Endothelial cell of umbilical vein (primary cell): Measurements from ENCODE around the gene KRTAP1-3. TPM values are rescaled to one million over a fixed set of nuclear protein-coding genes. Genes with fewer than 3 reads are reported as not detected.

Experiments
- BruUV-seq: library from RNA; stranded (reverse); fragments of 400-500 nt; replicated peaks from 2 replicates; lab custom pipeline; 2021; lab: Mats Ljungman, UMichigan
- CTCF ChIA-PET: fragments of 300-600, 350-600 bp; sonication (Branson Sonifier 250); formaldehyde crosslinking; loops from one replicate; lab custom pipeline; 2021; ENCODE audit warnings: antibody characterized with exemption, inconsistent platforms; lab: Charles Lee
- POLR2A ChIA-PET: fragments of 300-600, 350-600 bp; sonication (Branson Sonifier 250); formaldehyde crosslinking; loops from one replicate; lab custom pipeline; 2021; ENCODE audit warnings: antibody characterized with exemption, inconsistent platforms; lab: Charles Lee
- DNase-seq: peaks from one replicate; pipeline ENCODE4 v3.0.0-alpha.2; 2011; ENCODE audit warnings: low read depth, low spot score
- FAIRE-seq: peaks from 2 replicates; lab custom pipeline; 2011; peaks lifted over from hg19 to GRCh38; lab: Jason Lieb, UNC
- H2AFZ ChIP-seq: 2 replicates; pipeline ENCODE4 v1.6.0; 2012; ENCODE audit warnings: low read depth, low read length, control low read depth, inconsistent platforms
- H3K27ac ChIP-seq: 2 replicates; pipeline ENCODE4 v1.5.1; 2011; ENCODE audit warnings: low read depth, mild to moderate bottlenecking, control low read depth, low read length, moderate library complexity; ENCODE audit not compliant: insufficient read depth
- H3K27me3 ChIP-seq, 2 experiments: 2 replicates each; pipeline versions ENCODE4 v1.6.0 to v1.6.1; 2011; ENCODE audit warnings: low read length in 2 of 2, mixed read lengths in 1 of 2; ENCODE audit not compliant: control insufficient read depth in 2 of 2, insufficient read depth in 2 of 2
- H3K36me3 ChIP-seq, 2 experiments: 2 replicates in 1 of 2; 3 replicates in 1 of 2; pipeline ENCODE4 v1.5.1; 2011; ENCODE audit warnings: low read length in 2 of 2, mild to moderate bottlenecking in 1 of 2, moderate library complexity in 1 of 2; ENCODE audit not compliant: control insufficient read depth in 2 of 2, insufficient read depth in 2 of 2; ENCODE audit errors: extremely low read depth in 1 of 2
- H3K4me1 ChIP-seq: 3 replicates; pipeline ENCODE4 v1.5.1; 2011; ENCODE audit warnings: mild to moderate bottlenecking, low read length; ENCODE audit not compliant: control insufficient read depth, insufficient read depth; ENCODE audit errors: extremely low read depth
- H3K4me2 ChIP-seq: 2 replicates; pipeline ENCODE4 v1.6.1; 2011; ENCODE audit warnings: low read length, control low read depth, mixed read lengths; ENCODE audit not compliant: insufficient read depth
- H3K4me3 ChIP-seq, 3 experiments: fragments of 200-600 bp in 1 of 3; sonication (generic), shearing (Covaris generic) in 1 of 3; replicated peaks in 1 of 3; 2 replicates each; pipeline ENCODE4 v1.5.1; 2011 to 2016; ENCODE audit warnings: control low read depth in 3 of 3, low read length in 3 of 3, mild to moderate bottlenecking in 2 of 3, inconsistent platforms in 1 of 3, low read depth in 1 of 3, moderate library complexity in 1 of 3; ENCODE audit not compliant: insufficient read depth in 1 of 3
- H3K79me2 ChIP-seq: 2 replicates; pipeline ENCODE4 v1.6.0; 2012; ENCODE audit warnings: low read length, inconsistent platforms; ENCODE audit not compliant: control insufficient read depth, insufficient read depth
- H3K9ac ChIP-seq: replicated peaks from 2 replicates; pipeline ENCODE3; 2011; ENCODE audit warnings: low read length, control low read depth; ENCODE audit not compliant: insufficient read depth; ENCODE audit errors: extremely low read depth
- H3K9me1 ChIP-seq: replicated peaks from 3 replicates; pipeline ENCODE4 v1.6.0; 2011; ENCODE audit warnings: mild to moderate bottlenecking, low read length; ENCODE audit not compliant: control insufficient read depth, insufficient read depth; ENCODE audit errors: extremely low read depth
- H3K9me3 ChIP-seq: replicated peaks from 2 replicates; pipeline ENCODE4 v1.5.1; 2012; ENCODE audit warnings: low read length, inconsistent platforms; ENCODE audit not compliant: control insufficient read depth, insufficient read depth
- H4K20me1 ChIP-seq: replicated peaks from 2 replicates; pipeline ENCODE3; 2011; ENCODE audit warnings: mild to moderate bottlenecking, low read length; ENCODE audit not compliant: control insufficient read depth, insufficient read depth; ENCODE audit errors: extremely low read depth
- CTCF ChIP-seq, 2 donors: IDR thresholded peaks; 1 replicate in 1 of 2; 2 replicates in 1 of 2; pipeline ENCODE4 v1.5.1; 2011; ENCODE audit warnings: low read length in 2 of 2, mild to moderate bottlenecking in 2 of 2, moderate library complexity in 2 of 2, control low read depth in 1 of 2, inconsistent platforms in 1 of 2, low read depth in 1 of 2; ENCODE audit not compliant: insufficient read depth in 1 of 2; ENCODE audit errors: extremely low read depth in 1 of 2
- EZH2 ChIP-seq: IDR thresholded peaks from 2 replicates; pipeline ENCODE4 v1.6.1; 2012; ENCODE audit warnings: borderline replicate concordance, low read depth, mild to moderate bottlenecking, moderate library complexity, low read length, inconsistent platforms; ENCODE audit not compliant: severe bottlenecking
- FOS ChIP-seq: IDR thresholded peaks from 2 replicates; pipeline ENCODE4 v1.6.1; 2011; ENCODE audit warnings: mild to moderate bottlenecking, low read length, moderate library complexity, borderline replicate concordance; ENCODE audit not compliant: insufficient read depth
- GATA2 ChIP-seq: IDR thresholded peaks from 2 replicates; pipeline ENCODE4 v1.7.0; 2011; ENCODE audit warnings: low read depth, mild to moderate bottlenecking, moderate library complexity, mixed read lengths, low read length; ENCODE audit not compliant: insufficient read length, insufficient read depth
- JUN ChIP-seq: IDR thresholded peaks from 2 replicates; pipeline ENCODE4 v1.6.1; 2011; ENCODE audit warnings: borderline replicate concordance, low read depth; ENCODE audit not compliant: insufficient read length, insufficient read depth
- MAX ChIP-seq: IDR thresholded peaks from 2 replicates; pipeline ENCODE4 v1.6.1; 2011; ENCODE audit not compliant: insufficient read depth, insufficient read length
- MYC ChIP-seq: IDR thresholded peaks from one replicate; pipeline ENCODE4 v1.6.1; 2011; ENCODE audit warnings: mild to moderate bottlenecking, low read depth, low read length
- POLR2A ChIP-seq: IDR thresholded peaks from 2 replicates; pipeline ENCODE4 v1.6.1; 2012; ENCODE audit warnings: low read depth, mild to moderate bottlenecking, control low read depth, low read length
- POLR2AphosphoS5 ChIP-seq: IDR thresholded peaks from 2 replicates; pipeline ENCODE4 v1.6.1; 2012; ENCODE audit warnings: low read depth, mild to moderate bottlenecking, control low read depth, low read length, moderate library complexity; ENCODE audit not compliant: insufficient read depth
- dilution Hi-C: fragments of 300-500 bp; cut with MboI; formaldehyde crosslinking; loops from one replicate; pipeline ENCODE4 v1.15.0; 2019; ENCODE audit warnings: low sequenced_read_pairs; ENCODE audit not compliant: extremely low pct_ligation_motif_present
- intact Hi-C: fragments of 100-400 bp; cut with micrococcal nuclease; formaldehyde crosslinking; loops from one replicate; pipeline ENCODE4 v1.10.0; 2022
- polyA plus RNA-seq, 4 experiments: library from polyadenylated mRNA; depleted of rRNA in 3 of 4; stranded (reverse) in 3 of 4; unstranded in 1 of 4; fragments of >200 nt; gene quantifications; 2 replicates each; pipeline versions ENCODE4 v1.2.1 to v1.2.3, GENCODE V29; 2011 to 2012; ENCODE audit warnings: missing spikeins in 1 of 4
- total RNA-seq: library from RNA; stranded (reverse); gene quantifications from 2 replicates; pipeline ENCODE4 v1.2.3, GENCODE V29; 2021

The KRTAP1-3 gene
- total and polyA plus RNA-seq, 2 donors (not counting 3 experiments of a cell fraction or from before 2014, with no cell fraction given), result not detected

GRCh38 chr17:41026715-41027471 lies 7.8 kb downstream of the KRTAP1-3 start, which contains the start of gene KRTAP1-5:
KRTAP1-5 (minus strand) TSS chr17:41027208; CDS start chr17:41027155, 53 bp downstream.
- Histone ChIP-seq H3K27me3 (peaks cover 2 to 4% of the 10 kb centered on the region in 2 experiments), H3K9me3 (no peaks in the 10 kb centered on the region), H3K9ac (no peak within 1 kb of the TSS), H2AFZ (no peak within 1 kb of the TSS), H3K9me1 (no peaks in the 10 kb centered on the region), H4K20me1 (no peaks in the 10 kb centered on the region), H3K4me1 (no peaks in the 10 kb centered on the region), H3K4me2 (no peak within 1 kb of the TSS), H3K36me3 (no peaks in the 10 kb centered on the region), H3K79me2 (no peaks in the 10 kb centered on the region), H3K27ac (no peak within 1 kb of the TSS), H3K4me3 (no peak within 1 kb of the TSS)
- intact Hi-C loops (loop anchor here (10.0 kb wide), 1 partner anchor 752 kb away; no protein-coding TSS in a partner anchor), dilution Hi-C loops (no loop called here)
- FAIRE-seq (no peak), DNase-seq (no peak)
- CTCF ChIA-PET, result no interaction called here
- BruUV-seq, result no TSS peak
- TF ChIP-seq POLR2A (no peak), MAX (no peak), POLR2AphosphoS5 (no peak), JUN (no peak), MYC (no peak), EZH2 (no peak), CTCF (IDR thresholded peaks at IDR 0.05; ENCODE audit: extremely low read depth in 1 of 2, insufficient read depth in 1 of 2, low read depth in 1 of 2, low read length in 2 of 2) (no peak), GATA2 (no peak), FOS (no peak)
- POLR2A ChIA-PET, result no interaction called here
